AG04450 (cell line): ENCODE results near the gene RPL35. TPM values are rescaled to one million over a fixed set of nuclear protein-coding genes. Genes with fewer than 3 reads are reported as not detected.
A peak's percentile ranks its signal among the peaks of the same experiment; 100 is the strongest.

Experiments
- CTCF ChIA-PET: fragments of 300-600, 350-600 bp; formaldehyde crosslinking; extraction: SDS; loops from one replicate; lab custom pipeline; 2022; ENCODE audit warnings: antibody characterized with exemption, inconsistent platforms; lab: Charles Lee
- POLR2A ChIA-PET: fragments of 350-600 bp; formaldehyde crosslinking; extraction: SDS; loops from one replicate; lab custom pipeline; 2021; ENCODE audit warnings: antibody characterized with exemption, inconsistent platforms; lab: Yijun Ruan, JAX
- DNase-seq: peaks from one replicate; pipeline ENCODE4 v3.0.0-alpha.2; 2011; ENCODE audit warnings: low read depth, low spot score
- H3K27ac ChIP-seq: one replicate; pipeline ENCODE4 v1.5.1; 2012; ENCODE audit warnings: low read depth, low read length, control low read depth
- H3K27me3 ChIP-seq: one replicate; pipeline ENCODE4 v1.6.0; 2012; ENCODE audit warnings: low read length; ENCODE audit not compliant: control insufficient read depth, insufficient read depth
- H3K4me3 ChIP-seq: 2 replicates; pipeline ENCODE4 v1.5.1; 2011; ENCODE audit warnings: mild to moderate bottlenecking, low read depth, low read length, control low read depth
- H3K9me3 ChIP-seq: 2 replicates; pipeline ENCODE4 v1.5.1; 2012; ENCODE audit warnings: low read length; ENCODE audit not compliant: control insufficient read depth, insufficient read depth
- CTCF ChIP-seq: IDR thresholded peaks from 2 replicates; pipeline ENCODE4 v1.5.1; 2011; ENCODE audit warnings: low read depth, low read length, control low read depth, inconsistent platforms
- polyA plus RNA-seq: library from polyadenylated mRNA; depleted of rRNA; stranded (reverse); fragments of >200 nt; gene quantifications from 2 replicates; pipeline ENCODE4 v1.2.3, GENCODE V29; 2011

The RPL35 gene
- polyA plus RNA-seq, 1 experiment, result 2,283 TPM

- CTCF ChIA-PET, result interaction anchor here (3.4 to 7.1 kb wide), 2 partner anchors 8 to 86 kb away, joined by 25 to 68 read pairs; partner anchors contain the start of genes NR6A1 and WDR38
- H3K27ac ChIP-seq, result no peak overlapping the region
- TF ChIP-seq CTCF, result no peak
Observed at GRCh38 chr9:124859803-124860581, 1.8 kb downstream of the RPL35 start.

GRCh38 chr9:124858330-124859046 lies 3.3 kb downstream of the RPL35 start:
- H3K9me3 ChIP-seq, result peaks cover 3% of the 10 kb centered on the region; the same call in 1 of the 2 replicates
- H3K4me3 ChIP-seq, result no peak overlapping the region
- TF ChIP-seq CTCF, result no peak
- H3K27ac ChIP-seq, result peak overlapping the region; percentile 21
- H3K27me3 ChIP-seq, result no peaks in the 10 kb centered on the region
- DNase-seq, result no peak
- POLR2A ChIA-PET, result interaction anchor here (0.9 to 1.4 kb wide), 3 partner anchors 79 to 88 kb away, joined by 3 to 4 read pairs (median 4); partner anchors contain the start of genes NR6A1 and OLFML2A
- CTCF ChIA-PET, result interaction anchor here (7.1 kb wide), 1 partner anchor 85 kb away, joined by 68 read pairs; the partner anchor contains the start of gene NR6A1

More at GRCh38 chr9:124859803-124860581, 1.8 kb downstream of the RPL35 start:
- no peak for DNase-seq
- Histone ChIP-seq H3K27me3 (no peaks in the 10 kb centered on the region), H3K4me3 (peak overlapping the region; percentile 95), H3K9me3 (peaks cover 3% of the 10 kb centered on the region; the same call in 1 of the 2 replicates)
- POLR2A ChIA-PET, result interaction anchor here (1.3 kb wide), 1 partner anchor 18 kb away, joined by 3 read pairs; no protein-coding TSS in a partner anchor

- H3K27me3 ChIP-seq, result no peaks in the 10 kb centered on the region
- TF ChIP-seq CTCF, result no peak
- ChIA-PET POLR2A (interaction anchor here (1.4 kb wide), 1 partner anchor 81 kb away, joined by 3 read pairs; the partner anchor contains the start of gene OLFML2A), CTCF (interaction anchor here (7.1 kb wide), 1 partner anchor 84 kb away, joined by 68 read pairs; the partner anchor contains the start of gene NR6A1)
- H3K27ac ChIP-seq, result no peak overlapping the region
- peaks cover 3% of the 10 kb centered on the region; the same call in 1 of the 2 replicates for H3K9me3 ChIP-seq
- no peak overlapping the region for H3K4me3 ChIP-seq
- DNase-seq, result no peak
Observed at GRCh38 chr9:124857533-124858162, 4.1 kb downstream of the RPL35 start.

GRCh38 chr9:124855944-124856765 lies 5.6 kb downstream of the RPL35 start:
- ChIA-PET CTCF (interaction anchor here (0.6 to 13.2 kb wide), 2 partner anchors 82 to 219 kb away, joined by 3 to 674 read pairs; partner anchors contain the start of genes NR6A1 and OLFML2A), POLR2A (interaction anchor here (0.7 to 2.3 kb wide), 6 partner anchors 18 to 270 kb away, joined by 3 to 9 read pairs (median 6); partner anchors contain the start of gene OLFML2A)
- peaks cover 3% of the 10 kb centered on the region for H3K27me3 ChIP-seq
- no peak overlapping the region for H3K4me3 ChIP-seq
- no peak for DNase-seq
- no peaks in the 10 kb centered on the region; the same call in 1 of the 2 replicates for H3K9me3 ChIP-seq
- peak overlapping the region; percentile 2 for H3K27ac ChIP-seq
- TF ChIP-seq CTCF, result peak; percentile 52
